Colonic mucosa (tissue), 4 donors: Measurements from ENCODE around the gene FBXO42. TPM values are rescaled to one million over a fixed set of nuclear protein-coding genes. Genes with fewer than 3 reads are reported as not detected.

Experiments
- DNase-seq: peaks from one replicate; pipeline ENCODE4 v3.0.0-alpha.2; 2020
- H3K27ac ChIP-seq: fragments of 200-600 bp; one replicate; pipeline ENCODE4 v1.8.0; 2021
- H3K27me3 ChIP-seq: fragments of 200-600 bp; one replicate; pipeline ENCODE4 v1.8.0; 2021
- H3K36me3 ChIP-seq: fragments of 200-600 bp; one replicate; pipeline ENCODE4 v1.8.0; 2021
- H3K4me1 ChIP-seq: fragments of 200-600 bp; one replicate; pipeline ENCODE4 v1.8.0; 2021; ENCODE audit warnings: mild to moderate bottlenecking
- H3K4me3 ChIP-seq: fragments of 200-600 bp; one replicate; pipeline ENCODE4 v1.8.0; 2021
- H3K9ac ChIP-seq, 2 donors: one replicate each; pipeline ENCODE4 v1.7.0; 2013; ENCODE audit warnings: control low read depth in 2 of 2, low read depth in 2 of 2, low read length in 2 of 2
- H3K9me3 ChIP-seq: fragments of 200-600 bp; one replicate; pipeline ENCODE4 v1.8.0; 2021
- CTCF ChIP-seq: fragments of 200-600 bp; IDR thresholded peaks from one replicate; pipeline ENCODE4 v1.8.0; 2022; ENCODE audit warnings: antibody characterized with exemption, mild to moderate bottlenecking
- intact Hi-C: fragments of 100-400 bp; cut with DNase I; formaldehyde crosslinking; loops from one replicate; pipeline ENCODE4 v1.14.1; 2022
- total RNA-seq, 2 donors: library from RNA; stranded (reverse); fragmentation: NEBNext Ultra II Directional in 1 of 2; extraction: Animal tissue kit (Norgen Biotek cat#: 25700) in 1 of 2; gene quantifications; one replicate each; pipeline ENCODE4 v1.2.1, GENCODE V29; 2021
- donor health status: healthy.
- donor health status: DM: no; HTN: no; CAD: no.
- donor health status: DM: no; HTN: no; CAD: no.

Gene FBXO42
- total RNA-seq, 2 donors from 2014 or later, result 15.0 to 17.8 TPM

GRCh38 chr1:16243936-16244649 lies 108.2 kb downstream of the FBXO42 start:
- Histone ChIP-seq H3K27me3 (no peaks in the 10 kb centered on the region), H3K27ac (no peak overlapping the region), H3K36me3 (no peaks in the 10 kb centered on the region), H3K4me3 (no peak overlapping the region), H3K9me3 (no peaks in the 10 kb centered on the region), H3K9ac (no peak overlapping the region), H3K4me1 (peaks cover 14% of the 10 kb centered on the region)
- peak; percentile 90 for DNase-seq
- TF ChIP-seq CTCF, result peak; percentile 93
- intact Hi-C loops, result loop anchor here (2.0 to 5.0 kb wide), 2 partner anchors 47 to 165 kb away; no protein-coding TSS in a partner anchor

DNA sequence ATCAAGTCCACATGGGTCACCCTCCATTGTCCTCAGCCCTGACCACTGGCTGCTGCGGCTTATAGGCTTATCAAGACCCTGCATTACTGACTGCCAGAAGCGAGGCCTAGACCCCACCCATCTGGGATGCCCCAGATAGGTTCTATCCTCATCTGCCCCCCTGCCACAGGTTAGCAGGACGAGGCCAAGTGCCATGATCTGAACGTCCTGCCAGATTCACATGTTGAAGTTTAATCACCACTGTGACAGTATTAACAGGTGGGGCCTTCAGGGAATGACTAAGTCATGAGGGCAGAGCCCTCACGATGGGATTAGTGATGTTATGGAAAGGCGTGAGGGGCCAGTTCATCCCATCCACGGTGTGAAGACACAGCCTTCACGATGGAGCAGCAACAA lies 109.1 kb downstream of the FBXO42 start:
- Histone ChIP-seq H3K9ac (no peak overlapping the region), H3K27ac (no peak overlapping the region), H3K9me3 (no peaks in the 10 kb centered on the region), H3K4me1 (peaks cover 6% of the 10 kb centered on the region), H3K4me3 (no peak overlapping the region), H3K36me3 (no peaks in the 10 kb centered on the region), H3K27me3 (no peaks in the 10 kb centered on the region)
- no peak for TF ChIP-seq CTCF
- DNase-seq, result no peak
- intact Hi-C loops, result loop anchor here (5.0 kb wide), 1 partner anchor 46 kb away; no protein-coding TSS in a partner anchor

DNA sequence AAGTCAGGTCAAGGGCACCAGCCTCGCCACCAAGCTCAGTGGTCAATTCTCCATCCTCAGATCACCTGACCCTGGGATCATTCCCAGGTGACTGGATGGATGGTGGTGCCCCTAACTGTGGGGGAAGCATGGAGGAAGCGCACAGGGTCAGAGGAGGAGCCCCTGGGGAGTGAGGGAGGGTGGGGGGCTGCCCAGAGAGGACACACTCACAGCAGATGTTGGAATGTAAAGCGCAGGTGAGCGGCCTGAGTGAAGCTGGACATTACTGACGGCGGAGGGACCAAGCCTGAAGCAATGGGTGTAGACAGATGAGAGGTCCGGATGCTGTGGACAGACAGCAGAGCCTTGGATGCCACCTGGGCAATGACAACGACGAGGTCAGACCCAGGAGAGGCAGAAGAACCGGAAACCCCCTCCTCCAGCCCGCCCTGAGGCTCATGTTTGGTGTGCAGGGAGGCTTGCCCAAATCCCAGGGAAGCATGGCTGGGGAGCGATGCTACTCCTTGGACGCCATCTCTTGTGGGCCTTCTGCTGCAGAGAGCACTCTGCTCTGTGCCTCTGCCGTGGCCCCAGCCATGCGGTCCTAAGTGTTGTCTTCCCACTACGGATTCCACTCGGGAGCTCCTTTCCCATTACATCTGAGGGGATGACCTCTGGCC lies 109.6 kb downstream of the FBXO42 start:
- Histone ChIP-seq H3K36me3 (no peaks in the 10 kb centered on the region), H3K4me1 (peaks cover 1% of the 10 kb centered on the region), H3K27me3 (no peaks in the 10 kb centered on the region), H3K9me3 (no peaks in the 10 kb centered on the region), H3K9ac (no peak overlapping the region), H3K27ac (no peak overlapping the region), H3K4me3 (no peak overlapping the region)
- DNase-seq, result no peak
- no peak for TF ChIP-seq CTCF
- intact Hi-C loops, result loop anchor here (5.0 kb wide), 1 partner anchor 45 kb away; no protein-coding TSS in a partner anchor

DNA sequence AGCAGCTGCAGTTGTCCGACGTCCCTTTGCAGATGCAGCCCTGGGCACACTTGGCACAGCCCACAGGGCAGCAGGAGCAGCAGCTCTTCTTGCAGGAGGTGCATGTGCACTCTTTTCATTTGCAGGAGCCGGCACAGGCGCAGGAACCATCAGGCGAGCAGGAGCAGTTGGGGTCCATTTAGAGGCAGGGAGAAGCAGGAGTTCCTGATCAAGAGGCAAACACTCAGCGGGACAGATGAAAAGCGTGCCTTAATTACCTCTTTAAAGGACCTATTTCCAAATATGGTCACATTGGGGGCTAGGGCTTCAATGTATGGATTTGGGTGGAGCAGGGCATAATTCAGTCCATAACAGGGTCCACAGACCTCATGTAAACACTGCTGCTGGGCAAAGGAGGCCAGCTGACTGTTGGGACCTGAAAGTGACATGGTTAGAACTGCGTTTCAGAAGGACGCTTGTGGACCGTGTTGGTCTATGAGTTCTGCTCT lies 111.0 kb downstream of the FBXO42 start:
- Histone ChIP-seq H3K27ac (no peak overlapping the region), H3K9me3 (no peaks in the 10 kb centered on the region), H3K27me3 (no peaks in the 10 kb centered on the region), H3K4me1 (peaks cover 5% of the 10 kb centered on the region), H3K4me3 (no peak overlapping the region), H3K36me3 (no peaks in the 10 kb centered on the region), H3K9ac (no peak overlapping the region)
- TF ChIP-seq CTCF, result no peak
- DNase-seq, result no peak
- intact Hi-C loops, result loop anchor here (5.0 kb wide), 1 partner anchor 44 kb away; no protein-coding TSS in a partner anchor

GRCh38 chr1:16239972-16240491 lies 112.2 kb downstream of the FBXO42 start:
- no peak overlapping the region for H3K27ac ChIP-seq
- H3K9ac ChIP-seq, result no peak overlapping the region
- TF ChIP-seq CTCF, result no peak
- DNase-seq, result no peak
- no peaks in the 10 kb centered on the region for H3K9me3 ChIP-seq
- H3K4me3 ChIP-seq, result no peak overlapping the region
- H3K4me1 ChIP-seq, result peaks cover 11% of the 10 kb centered on the region
- H3K27me3 ChIP-seq, result no peaks in the 10 kb centered on the region
- no peaks in the 10 kb centered on the region for H3K36me3 ChIP-seq
- intact Hi-C loops, result loop anchor here (5.0 kb wide), 1 partner anchor 43 kb away; no protein-coding TSS in a partner anchor
